DOHH2 (cell line): ENCODE results near the gene ST8SIA6.

Source experiments
- H3F3A ChIP-seq: fragments of 200-600 bp; sonication (generic), shearing (Covaris generic); 2 replicates; pipeline ENCODE4 v1.6.0; 2016; ENCODE audit warnings: antibody characterized with exemption, mild to moderate bottlenecking; ENCODE audit not compliant: control insufficient read depth, insufficient read depth
- H3K27ac ChIP-seq: fragments of 200-600 bp; sonication (generic); 2 replicates; pipeline ENCODE4 v1.5.1; 2014; ENCODE audit warnings: low read depth, mild to moderate bottlenecking, low read length, moderate library complexity
- H3K27me3 ChIP-seq: fragments of 200-600 bp; sonication (generic); 2 replicates; pipeline ENCODE4 v1.6.1; 2014; ENCODE audit warnings: mild to moderate bottlenecking, low read length, mixed read lengths; ENCODE audit not compliant: control insufficient read depth
- H3K36me3 ChIP-seq: fragments of 200-600 bp; sonication (generic); 2 replicates; pipeline ENCODE4 v1.6.1; 2014; ENCODE audit warnings: mild to moderate bottlenecking, low read length, moderate library complexity, mixed read lengths; ENCODE audit not compliant: control insufficient read depth
- H3K4me1 ChIP-seq: fragments of 200-600 bp; sonication (generic); 2 replicates; pipeline ENCODE4 v1.6.1; 2014; ENCODE audit warnings: mild to moderate bottlenecking, low read length, mixed read lengths; ENCODE audit not compliant: control insufficient read depth
- H3K4me2 ChIP-seq: fragments of 200-600 bp; sonication (generic); 2 replicates; pipeline ENCODE4 v1.6.0; 2014; ENCODE audit warnings: mild to moderate bottlenecking, low read length, moderate library complexity
- H3K4me3 ChIP-seq: fragments of 200-600 bp; sonication (generic); 2 replicates; pipeline ENCODE4 v1.5.1; 2014; ENCODE audit warnings: mild to moderate bottlenecking, low read length, mixed read lengths
- H3K79me2 ChIP-seq: fragments of 200-600 bp; sonication (generic); 2 replicates; pipeline ENCODE4 v1.6.1; 2014; ENCODE audit warnings: mild to moderate bottlenecking, low read length, mixed read lengths; ENCODE audit not compliant: control insufficient read depth
- H3K9me2 ChIP-seq: fragments of 200-600 bp; sonication (generic); replicated peaks from 2 replicates; pipeline ENCODE4 v1.6.1; 2014; ENCODE audit warnings: mild to moderate bottlenecking, low read length, mixed read lengths; ENCODE audit not compliant: control insufficient read depth
- H3K9me3 ChIP-seq: fragments of 200-600 bp; sonication (generic); 2 replicates; pipeline ENCODE4 v1.6.1; 2014; ENCODE audit warnings: antibody characterized with exemption, low read length, mixed read lengths; ENCODE audit not compliant: control insufficient read depth, insufficient read depth
- H4K20me1 ChIP-seq: fragments of 200-600 bp; sonication (generic); 2 replicates; pipeline ENCODE4 v1.6.0; 2014; ENCODE audit warnings: low read depth, mild to moderate bottlenecking, antibody characterized with exemption, low read length, moderate library complexity; ENCODE audit not compliant: control insufficient read depth, insufficient read depth
- CTCF ChIP-seq: fragments of 200-600 bp; sonication (generic); IDR thresholded peaks from one replicate; pipeline ENCODE4 v1.5.1; 2014; ENCODE audit warnings: antibody characterized with exemption, mild to moderate bottlenecking, low read depth, low read length; ENCODE audit not compliant: poor library complexity, severe bottlenecking
- EZH2phosphoT487 ChIP-seq: fragments of 200-600 bp; sonication (generic); IDR thresholded peaks from 2 replicates; pipeline ENCODE4 v1.6.1; 2017; ENCODE audit warnings: borderline replicate concordance, mild to moderate bottlenecking, antibody characterized with exemption, low read length, moderate library complexity, mixed read lengths

Gene ST8SIA6

GRCh38 chr10:17380016-17380415 is 74.4 kb downstream of the ST8SIA6 start:
- Histone ChIP-seq H3K4me1 (no peaks in the 10 kb centered on the region), H3K27me3 (no peaks in the 10 kb centered on the region), H3K4me3 (no peak overlapping the region), H3K9me3 (no peaks in the 10 kb centered on the region), H3K27ac (no peak overlapping the region), H3K9me2 (no peaks in the 10 kb centered on the region), H3K79me2 (no peaks in the 10 kb centered on the region), H3F3A (no peaks in the 10 kb centered on the region), H3K4me2 (no peak overlapping the region), H4K20me1 (no peaks in the 10 kb centered on the region), H3K36me3 (no peaks in the 10 kb centered on the region)
- no peak for TF ChIP-seq EZH2phosphoT487
- TF ChIP-seq CTCF = no peak

- Histone ChIP-seq H3F3A (no peaks in the 10 kb centered on the region), H3K27ac (no peak overlapping the region), H3K4me2 (no peak overlapping the region), H3K4me3 (no peak overlapping the region), H4K20me1 (no peaks in the 10 kb centered on the region), H3K4me1 (no peaks in the 10 kb centered on the region), H3K36me3 (no peaks in the 10 kb centered on the region), H3K79me2 (no peaks in the 10 kb centered on the region), H3K27me3 (no peaks in the 10 kb centered on the region), H3K9me3 (no peaks in the 10 kb centered on the region), H3K9me2 (no peaks in the 10 kb centered on the region)
- TF ChIP-seq CTCF = no peak
- no peak for TF ChIP-seq EZH2phosphoT487
These were observed 75.2 kb downstream of the ST8SIA6 start for GRCh38 chr10:17379151-17379690.

GRCh38 chr10:17375936-17376584 is 78.3 kb downstream of the ST8SIA6 start:
- H3K27me3 ChIP-seq = no peaks in the 10 kb centered on the region
- no peak overlapping the region for H3K27ac ChIP-seq
- H3K4me1 ChIP-seq = no peaks in the 10 kb centered on the region
- TF ChIP-seq CTCF = peak; percentile 97
- no peak for TF ChIP-seq EZH2phosphoT487
- H4K20me1 ChIP-seq = no peaks in the 10 kb centered on the region
- no peaks in the 10 kb centered on the region for H3K79me2 ChIP-seq
- H3K9me2 ChIP-seq = no peaks in the 10 kb centered on the region
- no peaks in the 10 kb centered on the region for H3F3A ChIP-seq
- H3K4me2 ChIP-seq = no peak overlapping the region
- H3K9me3 ChIP-seq = no peaks in the 10 kb centered on the region
- H3K36me3 ChIP-seq = no peaks in the 10 kb centered on the region
- H3K4me3 ChIP-seq = no peak overlapping the region
